B cell (primary cell): ENCODE data around the gene AIG1. TPM values are rescaled to one million over a fixed set of nuclear protein-coding genes. Genes with fewer than 3 reads are reported as not detected.

Experiments used
- ATAC-seq: fragments of 200-7000 bp; cut with Tn5 transposase; one replicate; pipeline ENCODE4 v1.10.0; 2021; ENCODE audit warnings: low read depth, mild to moderate bottlenecking, moderate number of reproducible peaks, moderate library complexity
- CTCF ChIA-PET: fragments of 350-600 bp; sonication (Branson Sonifier 250); formaldehyde crosslinking; loops from one replicate; lab custom pipeline; 2021; ENCODE audit warnings: antibody characterized with exemption, inconsistent platforms; lab: Charles Lee
- POLR2A ChIA-PET: fragments of 350-600 bp; sonication (Branson Sonifier 250); formaldehyde crosslinking; loops from one replicate; lab custom pipeline; 2021; ENCODE audit warnings: antibody characterized with exemption; lab: Charles Lee
- DNase-seq: peaks from one replicate; pipeline ENCODE4 v3.0.0; 2013
- H2AFZ ChIP-seq: 2 replicates; pipeline ENCODE4 v1.6.1; 2012; ENCODE audit warnings: mild to moderate bottlenecking, low read depth, low read length; ENCODE audit not compliant: insufficient read depth, poor library complexity, severe bottlenecking
- H3K27ac ChIP-seq, 2 donors: 1 replicate in 1 of 2; 2 replicates in 1 of 2; pipeline ENCODE4 v1.5.1; 2012 to 2013; ENCODE audit warnings: low read length in 2 of 2, mild to moderate bottlenecking in 2 of 2, moderate library complexity in 1 of 2
- H3K27me3 ChIP-seq, 4 experiments: fragments of 200-600 bp in 1 of 4; sonication (generic) in 1 of 4; replicated peaks in 1 of 4; 1 replicate in 2 of 4; 2 replicates in 2 of 4; pipeline versions ENCODE4 v1.6.1 to v1.7.0; 2013 to 2016; ENCODE audit warnings: low read length in 3 of 4, mild to moderate bottlenecking in 2 of 4, mixed read lengths in 1 of 4, moderate library complexity in 1 of 4; ENCODE audit not compliant: insufficient read depth in 4 of 4, control insufficient read depth in 3 of 4; ENCODE audit errors: control extremely low read depth in 1 of 4
- H3K36me3 ChIP-seq, 2 experiments: replicated peaks in 1 of 2; 1 replicate in 1 of 2; 2 replicates in 1 of 2; pipeline versions ENCODE4 v1.6.1 to v1.7.1; 2013; ENCODE audit warnings: low read length in 1 of 2; ENCODE audit not compliant: insufficient read depth in 2 of 2, control insufficient read depth in 1 of 2; ENCODE audit errors: control extremely low read depth in 1 of 2, extremely low read depth in 1 of 2
- H3K4me1 ChIP-seq, 2 donors: fragments of 200-600 bp in 1 of 2; sonication (generic) in 1 of 2; 1 replicate in 1 of 2; 2 replicates in 1 of 2; pipeline versions ENCODE4 v1.5.1 to v1.6.1; 2013 to 2017; ENCODE audit warnings: low read length in 2 of 2; ENCODE audit not compliant: control insufficient read depth in 2 of 2, insufficient read depth in 2 of 2
- H3K4me2 ChIP-seq: replicated peaks from 2 replicates; pipeline ENCODE3; 2012; ENCODE audit warnings: mild to moderate bottlenecking, low read depth, low read length; ENCODE audit not compliant: poor library complexity, severe bottlenecking
- H3K4me3 ChIP-seq, 5 experiments: fragments of 200-600 bp in 1 of 5; sonication (generic) in 1 of 5; 1 replicate in 3 of 5; 2 replicates in 2 of 5; pipeline versions ENCODE4 v1.5.1 to v1.7.0; 2011 to 2016; ENCODE audit warnings: low read length in 4 of 5, mild to moderate bottlenecking in 4 of 5, low read depth in 2 of 5, control low read depth in 1 of 5, moderate library complexity in 1 of 5; ENCODE audit not compliant: insufficient read depth in 1 of 5; ENCODE audit errors: control extremely low read depth in 1 of 5, extremely low read depth in 1 of 5
- H3K79me2 ChIP-seq: fragments of 200-600 bp; sonication (generic); one replicate; pipeline ENCODE4 v1.6.0; 2016; ENCODE audit warnings: low read length; ENCODE audit not compliant: control insufficient read depth, insufficient read depth
- H3K9ac ChIP-seq: fragments of 200-600 bp; sonication (generic); 2 replicates; pipeline ENCODE4 v1.6.1; 2017; ENCODE audit warnings: mild to moderate bottlenecking, low read length, moderate library complexity
- H3K9me3 ChIP-seq, 3 donors: one replicate each; pipeline versions ENCODE4 v1.6.1 to v1.7.1; 2013; ENCODE audit warnings: low read length in 2 of 3; ENCODE audit not compliant: control insufficient read depth in 2 of 3, insufficient read depth in 1 of 3; ENCODE audit errors: control extremely low read depth in 1 of 3
- H4K20me1 ChIP-seq: 2 replicates; pipeline ENCODE4 v1.6.0; 2012; ENCODE audit warnings: mild to moderate bottlenecking, low read length; ENCODE audit not compliant: insufficient read depth, control insufficient read depth, poor library complexity, severe bottlenecking
- H3K27ac Mint-ChIP-seq: one replicate; pipeline ENCODE4 v1.8.0; 2021; ENCODE audit warnings: mixed read lengths
- H3K27me3 Mint-ChIP-seq: one replicate; pipeline ENCODE4 v1.8.0; 2021; ENCODE audit warnings: mixed read lengths
- H3K4me1 Mint-ChIP-seq: one replicate; pipeline ENCODE4 v1.8.0; 2021; ENCODE audit warnings: mixed read lengths
- H3K4me3 Mint-ChIP-seq: one replicate; pipeline ENCODE4 v1.8.0; 2021; ENCODE audit warnings: mixed read lengths
- H3K9me3 Mint-ChIP-seq: one replicate; pipeline ENCODE4 v1.8.0; 2022; ENCODE audit warnings: mixed read lengths; ENCODE audit not compliant: insufficient read depth
- CTCF ChIP-seq: fragments of 200-600 bp; IDR thresholded peaks from one replicate; pipeline ENCODE4 v1.8.0; 2022; ENCODE audit warnings: antibody characterized with exemption, mild to moderate bottlenecking
- EZH2 ChIP-seq: IDR thresholded peaks from 2 replicates; pipeline ENCODE4 v1.6.1; 2012; ENCODE audit warnings: borderline replicate concordance, low read depth, mild to moderate bottlenecking, moderate library complexity, low read length; ENCODE audit not compliant: insufficient read depth, poor library complexity, severe bottlenecking
- WGBS: methylation state at CpG from one replicate; pipeline ENCODE4 v1.1.5; 2013; ENCODE audit warnings: missing lambda C conversion rate; ENCODE audit not compliant: insufficient coverage; 5-methylcytosine and 5-hydroxymethylcytosine counted together
- intact Hi-C: fragments of 100-400 bp; cut with micrococcal nuclease; formaldehyde crosslinking; loops from one replicate; pipeline ENCODE4 v1.10.0; 2022
- polyA plus RNA-seq: library from polyadenylated mRNA; depleted of rRNA; stranded (reverse); fragments of >200 nt; gene quantifications from 2 replicates; pipeline ENCODE4 v1.2.3, GENCODE V29; 2012
- total RNA-seq, 2 donors: library from RNA; stranded (reverse); fragments of 120-200 nt in 1 of 2; gene quantifications; 1 replicate in 1 of 2; 2 replicates in 1 of 2; pipeline versions ENCODE4 v1.2.3 to v1.2.4, GENCODE V29; 2013 to 2022

The AIG1 gene
- total and polyA plus RNA-seq, 2 donors (not counting 1 experiment from before 2014, with no cell fraction given): 7.0 to 9.0 TPM

GRCh38 chr6:143130928-143131327 is 70.2 kb downstream of the AIG1 start:
- ATAC-seq: no peak
- Mint-ChIP-seq H3K9me3 (peaks cover 4% of the 10 kb centered on the region), H3K4me1 (no peaks in the 10 kb centered on the region), H3K4me3 (no peak overlapping the region), H3K27ac (no peak overlapping the region), H3K27me3 (no peaks in the 10 kb centered on the region)
- DNase-seq: no peak
- Histone ChIP-seq H3K4me3 (no peak overlapping the region), H3K9ac (no peak overlapping the region), H3K79me2 (no peaks in the 10 kb centered on the region), H3K4me2 (no peak overlapping the region), H3K9me3 (peaks cover 1 to 7% (median 6%) of the 10 kb centered on the region in 3 donors), H3K27me3 (no peaks in the 10 kb centered on the region), H3K27ac (no peak overlapping the region), H3K36me3 (no peaks in the 10 kb centered on the region), H2AFZ (no peak overlapping the region), H4K20me1 (no peaks in the 10 kb centered on the region), H3K4me1 (no peaks in the 10 kb centered on the region)
- ChIA-PET POLR2A (no interaction called here), CTCF (no interaction called here)
- WGBS: no CpG with 5 or more reads among the region's 1 CpG
- intact Hi-C loops: no loop called here
- TF ChIP-seq CTCF (no peak), EZH2 (no peak)

GRCh38 chr6:143135325-143135724 is 74.6 kb downstream of the AIG1 start:
- Histone ChIP-seq H4K20me1 (no peaks in the 10 kb centered on the region), H3K4me2 (no peak overlapping the region), H3K36me3 (no peaks in the 10 kb centered on the region), H3K27me3 (no peaks in the 10 kb centered on the region), H3K9me3 (peaks cover 0 to 6% (median 1%) of the 10 kb centered on the region in 3 donors), H3K4me3 (no peak overlapping the region), H3K27ac (no peak overlapping the region), H3K9ac (no peak overlapping the region), H2AFZ (no peak overlapping the region), H3K79me2 (no peaks in the 10 kb centered on the region), H3K4me1 (no peaks in the 10 kb centered on the region)
- H3K27ac Mint-ChIP-seq: no peak overlapping the region
- ATAC-seq (no peak), DNase-seq (no peak)
- H3K27me3 Mint-ChIP-seq: no peaks in the 10 kb centered on the region
- ChIA-PET POLR2A (no interaction called here), CTCF (no interaction called here)
- H3K4me3 Mint-ChIP-seq: no peak overlapping the region
- peaks cover 4% of the 10 kb centered on the region for H3K9me3 Mint-ChIP-seq
- TF ChIP-seq CTCF (no peak), EZH2 (no peak)
- intact Hi-C loops: no loop called here
- no peaks in the 10 kb centered on the region for H3K4me1 Mint-ChIP-seq
- 100% methylated on average over 1 of the region's 2 CpGs for WGBS
